Smooth muscle cell (in vitro differentiated cells): ENCODE measurements around the gene ATG4D. TPM values are rescaled to one million over a fixed set of nuclear protein-coding genes. Genes with fewer than 3 reads are reported as not detected.

Experiments
- DNase-seq: peaks from one replicate; lab custom pipeline; 2025; ENCODE audit not compliant: unreplicated experiment; lab: John Stamatoyannopoulos, UW
- H2AFZ ChIP-seq: fragments of 200-600 bp; sonication (generic); 2 replicates; pipeline ENCODE4 v1.6.0; 2016; ENCODE audit warnings: antibody characterized with exemption, low read depth, mild to moderate bottlenecking
- H3F3A ChIP-seq: fragments of 200-600 bp; sonication (generic); 2 replicates; pipeline ENCODE4 v1.6.0; 2017; ENCODE audit warnings: antibody characterized with exemption, low read depth
- H3K27ac ChIP-seq: fragments of 200-600 bp; sonication (generic); 2 replicates; pipeline ENCODE4 v1.5.1; 2016; ENCODE audit warnings: low read depth, mild to moderate bottlenecking
- H3K27me3 ChIP-seq: fragments of 200-600 bp; sonication (generic); 2 replicates; pipeline ENCODE4 v1.6.1; 2016; ENCODE audit warnings: low read depth, mild to moderate bottlenecking
- H3K36me3 ChIP-seq: fragments of 200-600 bp; sonication (generic); 2 replicates; pipeline ENCODE4 v1.5.1; 2016; ENCODE audit warnings: low read depth
- H3K4me1 ChIP-seq: fragments of 200-600 bp; sonication (generic); 2 replicates; pipeline ENCODE4 v1.5.1; 2016; ENCODE audit warnings: low read depth
- H3K4me2 ChIP-seq: fragments of 200-600 bp; sonication (generic); 2 replicates; pipeline ENCODE4 v1.6.0; 2016; ENCODE audit warnings: mild to moderate bottlenecking
- H3K4me3 ChIP-seq: fragments of 200-600 bp; sonication (generic); 2 replicates; pipeline ENCODE4 v1.5.1; 2016; ENCODE audit warnings: mild to moderate bottlenecking
- H3K79me2 ChIP-seq: fragments of 200-600 bp; sonication (generic); 2 replicates; pipeline ENCODE4 v1.6.0; 2016; ENCODE audit warnings: low read depth, mild to moderate bottlenecking
- H3K9ac ChIP-seq: fragments of 200-600 bp; sonication (generic); 2 replicates; pipeline ENCODE4 v1.6.0; 2016; ENCODE audit warnings: low read depth
- H3K9me3 ChIP-seq: fragments of 200-600 bp; sonication (generic); replicated peaks from 2 replicates; pipeline ENCODE4 v1.5.1; 2016; ENCODE audit warnings: low read depth
- H4K20me1 ChIP-seq: fragments of 200-600 bp; sonication (generic); 2 replicates; pipeline ENCODE4 v1.6.0; 2016; ENCODE audit warnings: low read depth
- WGBS: methylation state at CpG from one replicate; pipeline ENCODE4 v1.1.7; 2016; ENCODE audit warnings: low lambda C conversion rate; 5-methylcytosine and 5-hydroxymethylcytosine counted together
- polyA plus RNA-seq: library from polyadenylated mRNA; unstranded; fragments of >200 nt; fragmentation: Nextera tagmentation; extraction: Ambion mirVana; gene quantifications from 2 replicates; pipeline ENCODE4 v1.2.1, GENCODE V29; 2016
- total RNA-seq: library from RNA; depleted of rRNA; stranded (reverse); fragments of >200 nt; gene quantifications from 2 replicates; pipeline ENCODE4 v1.2.3, GENCODE V29; 2014
- TF ChIP-seq, protein P1 (sequence below): fragments of 200-600 bp; sonication (generic); IDR thresholded peaks from 2 replicates; pipeline ENCODE4 v1.5.1; 2017; ENCODE audit warnings: borderline replicate concordance, mild to moderate bottlenecking, antibody characterized with exemption; ENCODE audit not compliant: insufficient read depth, poor library complexity, severe bottlenecking

Gene ATG4D
- total and polyA plus RNA-seq, 2 experiments from 2014 or later, result 12.9 to 19.0 TPM

DNA sequence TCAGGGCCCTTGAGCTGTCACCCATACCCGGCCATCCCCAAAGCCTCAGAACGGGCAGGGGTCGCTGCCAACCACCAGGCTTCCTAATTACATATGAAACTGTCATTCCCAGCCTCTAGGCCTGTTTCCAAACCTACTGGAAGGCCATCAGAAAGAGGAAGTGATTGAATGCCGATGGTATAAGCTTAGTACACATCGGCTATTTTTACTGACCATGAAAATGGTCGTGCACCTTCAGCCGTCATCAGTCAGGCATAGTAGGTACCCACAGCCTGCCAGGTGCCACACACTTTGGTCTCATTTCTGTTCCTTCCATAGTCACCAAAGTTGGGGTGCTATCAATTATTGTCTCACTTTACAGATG lies 11.9 kb downstream of the ATG4D start:
- H3K4me3 ChIP-seq, result no peak overlapping the region
- no peaks in the 10 kb centered on the region for H3K36me3 ChIP-seq
- no peak for DNase-seq

DNA sequence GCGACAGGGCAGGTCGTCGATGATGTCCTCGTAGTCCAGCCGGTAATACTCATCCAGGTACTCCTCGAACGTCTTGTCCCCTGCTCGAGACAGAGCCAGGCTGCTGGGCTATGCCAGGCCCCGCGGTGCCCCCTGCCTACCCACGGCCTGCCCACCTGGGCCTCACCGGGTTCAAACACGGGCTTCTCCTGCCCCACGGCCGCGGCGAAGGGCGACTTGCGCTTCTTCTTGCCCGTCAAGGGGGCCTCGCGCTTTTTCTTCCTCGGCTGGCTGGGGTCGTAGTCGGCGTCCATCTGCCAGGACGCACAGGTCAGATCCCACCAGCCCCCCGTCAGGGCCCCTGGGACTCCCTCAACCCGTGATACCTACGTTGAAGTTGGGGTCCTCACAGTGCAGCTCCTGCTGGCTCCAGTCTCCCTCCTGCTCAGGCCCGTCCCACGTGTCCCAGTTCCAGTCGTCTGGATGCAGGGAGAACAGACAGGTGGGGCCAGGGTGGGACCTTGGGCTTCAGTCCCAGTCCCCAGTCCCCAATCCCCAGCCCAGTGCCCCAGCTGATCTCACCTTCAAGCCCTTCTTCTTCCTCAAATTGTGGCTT lies 14.0 kb downstream of the ATG4D start:
- H4K20me1 ChIP-seq, result peaks cover 2% of the 10 kb centered on the region
- no peaks in the 10 kb centered on the region for H3K9me3 ChIP-seq
- H3K4me1 ChIP-seq, result no peaks in the 10 kb centered on the region
- TF ChIP-seq, protein P1, sequence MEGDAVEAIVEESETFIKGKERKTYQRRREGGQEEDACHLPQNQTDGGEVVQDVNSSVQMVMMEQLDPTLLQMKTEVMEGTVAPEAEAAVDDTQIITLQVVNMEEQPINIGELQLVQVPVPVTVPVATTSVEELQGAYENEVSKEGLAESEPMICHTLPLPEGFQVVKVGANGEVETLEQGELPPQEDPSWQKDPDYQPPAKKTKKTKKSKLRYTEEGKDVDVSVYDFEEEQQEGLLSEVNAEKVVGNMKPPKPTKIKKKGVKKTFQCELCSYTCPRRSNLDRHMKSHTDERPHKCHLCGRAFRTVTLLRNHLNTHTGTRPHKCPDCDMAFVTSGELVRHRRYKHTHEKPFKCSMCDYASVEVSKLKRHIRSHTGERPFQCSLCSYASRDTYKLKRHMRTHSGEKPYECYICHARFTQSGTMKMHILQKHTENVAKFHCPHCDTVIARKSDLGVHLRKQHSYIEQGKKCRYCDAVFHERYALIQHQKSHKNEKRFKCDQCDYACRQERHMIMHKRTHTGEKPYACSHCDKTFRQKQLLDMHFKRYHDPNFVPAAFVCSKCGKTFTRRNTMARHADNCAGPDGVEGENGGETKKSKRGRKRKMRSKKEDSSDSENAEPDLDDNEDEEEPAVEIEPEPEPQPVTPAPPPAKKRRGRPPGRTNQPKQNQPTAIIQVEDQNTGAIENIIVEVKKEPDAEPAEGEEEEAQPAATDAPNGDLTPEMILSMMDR, result no peak
- no peak overlapping the region for H3K9ac ChIP-seq
- H3K27me3 ChIP-seq, result no peaks in the 10 kb centered on the region
- no peak overlapping the region for H3K4me3 ChIP-seq
- no peaks in the 10 kb centered on the region for H3K79me2 ChIP-seq
- H3K36me3 ChIP-seq, result no peaks in the 10 kb centered on the region
- H3K27ac ChIP-seq, result no peak overlapping the region
- H3F3A ChIP-seq, result peaks cover 12% of the 10 kb centered on the region
- no peak overlapping the region for H2AFZ ChIP-seq
- no peak for DNase-seq
- H3K4me2 ChIP-seq, result no peak overlapping the region
- 96% methylated on average over 32 of the region's 33 CpGs for WGBS

More for the DNA sequence above, 11.9 kb downstream of the ATG4D start:
- H3K4me2 ChIP-seq, result no peak overlapping the region
- 96% methylated on average over 7 of the region's 7 CpGs for WGBS
- H3K27me3 ChIP-seq, result no peaks in the 10 kb centered on the region
- no peak overlapping the region for H2AFZ ChIP-seq
- no peaks in the 10 kb centered on the region for H3K79me2 ChIP-seq
- no peak overlapping the region for H3K27ac ChIP-seq
- TF ChIP-seq, protein P1, result no peak
- no peak overlapping the region for H3K9ac ChIP-seq
- H3F3A ChIP-seq, result peaks cover 12% of the 10 kb centered on the region
- H3K4me1 ChIP-seq, result no peaks in the 10 kb centered on the region
- H3K9me3 ChIP-seq, result no peaks in the 10 kb centered on the region
- H4K20me1 ChIP-seq, result peaks cover 8% of the 10 kb centered on the region

GRCh38 chr19:10560154-10560553 lies 16.4 kb downstream of the ATG4D start:
- no peaks in the 10 kb centered on the region for H3K4me1 ChIP-seq
- H3K36me3 ChIP-seq, result no peaks in the 10 kb centered on the region
- WGBS, result 96% methylated on average over 7 of the region's 7 CpGs

More at GRCh38 chr19:10560154-10560553, 16.4 kb downstream of the ATG4D start:
- Histone ChIP-seq H3K27ac (no peak overlapping the region), H3K4me2 (no peak overlapping the region), H4K20me1 (no peaks in the 10 kb centered on the region), H3K9ac (no peak overlapping the region), H3F3A (no peaks in the 10 kb centered on the region), H3K9me3 (no peaks in the 10 kb centered on the region), H3K79me2 (peaks cover 5% of the 10 kb centered on the region), H2AFZ (no peak overlapping the region), H3K4me3 (no peak overlapping the region), H3K27me3 (no peaks in the 10 kb centered on the region)
- TF ChIP-seq, protein P1, result no peak
- DNase-seq, result no peak
